Neutrophil (primary cell): ENCODE results near the gene TOPAZ1.

Experiments
- H3K27ac ChIP-seq: fragments of 200-600 bp; sonication (generic); 2 replicates; pipeline ENCODE4 v1.5.1; 2016; ENCODE audit warnings: mild to moderate bottlenecking, moderate library complexity
- H3K27me3 ChIP-seq: fragments of 200-600 bp; sonication (generic); 2 replicates; pipeline ENCODE4 v1.6.0; 2016; ENCODE audit warnings: mild to moderate bottlenecking
- H3K36me3 ChIP-seq: fragments of 200-600 bp; sonication (generic); 2 replicates; pipeline ENCODE4 v1.5.1; 2017
- H3K4me1 ChIP-seq, 2 experiments: fragments of 200-600 bp in 1 of 2; sonication (generic) in 1 of 2; 1 replicate in 1 of 2; 2 replicates in 1 of 2; pipeline versions ENCODE4 v1.5.1 to v1.6.1; 2013 to 2016; ENCODE audit warnings: low read depth in 1 of 2, low read length in 1 of 2, mild to moderate bottlenecking in 1 of 2, moderate library complexity in 1 of 2; ENCODE audit not compliant: control insufficient read depth in 1 of 2, insufficient read depth in 1 of 2
- H3K4me3 ChIP-seq, 2 experiments: fragments of 200-600 bp in 1 of 2; sonication (generic) in 1 of 2; 1 replicate in 1 of 2; 2 replicates in 1 of 2; pipeline ENCODE4 v1.5.1; 2013 to 2016; ENCODE audit warnings: low read depth in 1 of 2, low read length in 1 of 2, mild to moderate bottlenecking in 1 of 2, moderate library complexity in 1 of 2
- H3K9me3 ChIP-seq: fragments of 200-600 bp; sonication (generic); 2 replicates; pipeline ENCODE4 v1.5.1; 2016
- TF ChIP-seq, protein P1 (sequence below): fragments of 200-600 bp; sonication (generic); IDR thresholded peaks from 2 replicates; pipeline ENCODE4 v1.5.1; 2016; ENCODE audit warnings: antibody characterized with exemption

The TOPAZ1 gene

DNA sequence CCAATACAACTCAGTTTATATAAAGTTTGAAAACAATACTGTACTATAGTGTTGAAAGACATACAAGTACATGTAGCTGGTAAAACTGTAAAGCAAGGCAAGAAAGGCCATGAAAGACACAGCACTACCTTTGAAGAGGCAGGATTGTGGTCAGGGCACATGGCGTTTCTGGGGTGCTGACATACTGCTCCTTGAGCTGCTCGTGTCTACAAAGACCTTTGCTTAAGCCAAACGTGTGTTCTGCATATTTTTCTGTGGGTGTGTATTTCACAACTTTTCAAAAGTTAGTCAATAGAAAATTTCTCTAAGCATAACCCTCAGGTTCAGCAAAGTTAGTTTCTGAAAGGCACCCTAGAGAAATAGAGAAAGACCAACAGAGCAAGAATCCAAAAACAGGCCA, 14.1 kb upstream of the TOPAZ1 start:
- H3K4me3 ChIP-seq, result no peak overlapping the region
- peaks cover 18% of the 10 kb centered on the region for H3K27me3 ChIP-seq
- no peaks in the 10 kb centered on the region for H3K9me3 ChIP-seq
- H3K4me1 ChIP-seq, result no peaks in the 10 kb centered on the region
- TF ChIP-seq, protein P1, sequence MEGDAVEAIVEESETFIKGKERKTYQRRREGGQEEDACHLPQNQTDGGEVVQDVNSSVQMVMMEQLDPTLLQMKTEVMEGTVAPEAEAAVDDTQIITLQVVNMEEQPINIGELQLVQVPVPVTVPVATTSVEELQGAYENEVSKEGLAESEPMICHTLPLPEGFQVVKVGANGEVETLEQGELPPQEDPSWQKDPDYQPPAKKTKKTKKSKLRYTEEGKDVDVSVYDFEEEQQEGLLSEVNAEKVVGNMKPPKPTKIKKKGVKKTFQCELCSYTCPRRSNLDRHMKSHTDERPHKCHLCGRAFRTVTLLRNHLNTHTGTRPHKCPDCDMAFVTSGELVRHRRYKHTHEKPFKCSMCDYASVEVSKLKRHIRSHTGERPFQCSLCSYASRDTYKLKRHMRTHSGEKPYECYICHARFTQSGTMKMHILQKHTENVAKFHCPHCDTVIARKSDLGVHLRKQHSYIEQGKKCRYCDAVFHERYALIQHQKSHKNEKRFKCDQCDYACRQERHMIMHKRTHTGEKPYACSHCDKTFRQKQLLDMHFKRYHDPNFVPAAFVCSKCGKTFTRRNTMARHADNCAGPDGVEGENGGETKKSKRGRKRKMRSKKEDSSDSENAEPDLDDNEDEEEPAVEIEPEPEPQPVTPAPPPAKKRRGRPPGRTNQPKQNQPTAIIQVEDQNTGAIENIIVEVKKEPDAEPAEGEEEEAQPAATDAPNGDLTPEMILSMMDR, result no peak
- no peak overlapping the region for H3K27ac ChIP-seq
- no peaks in the 10 kb centered on the region for H3K36me3 ChIP-seq

DNA sequence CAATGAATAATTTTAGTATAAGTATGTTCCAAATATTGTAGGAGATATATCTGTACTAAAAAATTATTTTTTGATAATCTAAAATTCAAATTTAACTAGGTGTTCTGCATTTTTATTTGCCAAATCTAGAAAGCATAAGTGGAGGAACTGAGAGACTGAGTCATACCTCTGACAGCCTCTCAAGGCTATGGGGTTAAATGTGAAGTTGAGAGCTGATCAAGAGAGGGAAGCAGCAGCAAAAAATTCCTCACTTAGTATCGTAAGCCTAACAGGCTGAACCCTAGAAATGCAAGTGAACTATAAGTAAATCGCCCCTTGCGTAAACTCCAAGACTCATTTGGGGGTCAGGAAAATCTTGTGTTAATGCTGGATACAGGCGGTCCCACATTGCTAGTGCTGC, 12.8 kb upstream of the TOPAZ1 start:
- Histone ChIP-seq H3K36me3 (no peaks in the 10 kb centered on the region), H3K4me1 (no peaks in the 10 kb centered on the region), H3K4me3 (no peak overlapping the region), H3K9me3 (no peaks in the 10 kb centered on the region), H3K27me3 (peaks cover 6% of the 10 kb centered on the region), H3K27ac (no peak overlapping the region)
- TF ChIP-seq, protein P1, result no peak

DNA sequence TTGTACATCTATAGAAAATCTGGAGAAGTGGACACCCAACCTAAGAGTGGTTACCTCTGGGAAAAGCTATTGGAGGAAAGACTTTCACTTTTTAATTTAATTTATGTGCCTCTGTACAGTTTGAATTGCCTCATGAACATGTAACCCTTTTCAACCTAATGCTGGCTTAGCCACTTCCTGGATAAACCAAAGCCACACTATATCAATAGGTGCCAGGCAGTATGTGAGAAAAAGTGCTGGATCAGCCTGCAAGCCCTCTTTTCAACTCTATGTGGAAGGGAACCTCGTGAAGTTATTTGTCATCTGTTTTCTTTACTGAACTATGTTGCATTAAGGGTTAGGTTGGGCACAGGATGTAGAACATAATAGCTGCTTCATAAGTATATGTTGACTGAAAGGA, 9.3 kb upstream of the TOPAZ1 start:
- no peaks in the 10 kb centered on the region for H3K9me3 ChIP-seq
- no peak overlapping the region for H3K4me3 ChIP-seq
- peaks cover 0 to 6% of the 10 kb centered on the region in 2 experiments for H3K4me1 ChIP-seq
- TF ChIP-seq, protein P1, result no peak
- no peaks in the 10 kb centered on the region for H3K27me3 ChIP-seq
- no peaks in the 10 kb centered on the region for H3K36me3 ChIP-seq
- no peak overlapping the region for H3K27ac ChIP-seq

DNA sequence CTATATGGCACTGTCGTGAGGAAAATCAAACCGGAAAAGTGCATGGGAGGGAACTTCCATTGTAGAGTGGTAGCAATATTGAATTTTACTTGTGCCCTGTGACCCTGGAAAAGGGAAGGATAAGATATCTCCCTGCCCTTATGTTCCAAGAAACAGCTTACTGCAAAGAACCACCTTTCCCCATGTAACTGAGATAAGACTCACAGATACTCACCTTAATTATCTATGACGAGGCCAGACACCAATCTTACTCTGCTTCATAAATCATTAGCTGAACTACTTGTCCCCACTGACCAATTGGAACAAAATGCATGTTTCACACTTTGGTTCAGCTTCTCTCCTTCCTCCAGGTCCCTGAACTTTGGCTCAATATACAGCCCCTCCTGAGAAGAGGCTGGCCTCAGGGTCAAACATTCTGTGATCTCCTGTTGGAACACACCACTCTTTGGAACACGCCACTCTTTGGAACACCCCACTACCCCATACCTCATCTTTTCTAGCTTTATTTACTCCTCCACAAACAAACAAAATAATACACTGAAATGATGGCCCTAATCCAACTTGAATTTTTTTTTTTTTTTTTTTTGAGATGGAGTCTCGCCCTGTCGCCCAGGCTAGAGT, 6.9 kb upstream of the TOPAZ1 start:
- no peak overlapping the region for H3K27ac ChIP-seq
- no peaks in the 10 kb centered on the region for H3K9me3 ChIP-seq
- TF ChIP-seq, protein P1, result no peak
- peaks cover 0 to 6% of the 10 kb centered on the region in 2 experiments for H3K4me1 ChIP-seq
- no peaks in the 10 kb centered on the region for H3K27me3 ChIP-seq
- no peaks in the 10 kb centered on the region for H3K36me3 ChIP-seq
- no peak overlapping the region for H3K4me3 ChIP-seq

GRCh38 chr3:44235604-44236484, 5.8 kb upstream of the TOPAZ1 start:
- H3K4me1 ChIP-seq, result peaks cover 0 to 6% of the 10 kb centered on the region in 2 experiments
- no peaks in the 10 kb centered on the region for H3K36me3 ChIP-seq
- H3K27ac ChIP-seq, result no peak overlapping the region
- no peak overlapping the region for H3K4me3 ChIP-seq
- H3K9me3 ChIP-seq, result no peaks in the 10 kb centered on the region
- H3K27me3 ChIP-seq, result no peaks in the 10 kb centered on the region
- TF ChIP-seq, protein P1, result peak; percentile 34
